Measurements from ENCODE around the gene RAB25. TPM values are rescaled to one million over a fixed set of nuclear protein-coding genes. Genes with fewer than 3 reads are reported as not detected.
A peak's percentile ranks its signal among the peaks of the same experiment; 100 is the strongest.

Gene RAB25
- total and polyA plus RNA-seq, 8 donors, result 36.7 to 267 (median 192) TPM

DNA sequence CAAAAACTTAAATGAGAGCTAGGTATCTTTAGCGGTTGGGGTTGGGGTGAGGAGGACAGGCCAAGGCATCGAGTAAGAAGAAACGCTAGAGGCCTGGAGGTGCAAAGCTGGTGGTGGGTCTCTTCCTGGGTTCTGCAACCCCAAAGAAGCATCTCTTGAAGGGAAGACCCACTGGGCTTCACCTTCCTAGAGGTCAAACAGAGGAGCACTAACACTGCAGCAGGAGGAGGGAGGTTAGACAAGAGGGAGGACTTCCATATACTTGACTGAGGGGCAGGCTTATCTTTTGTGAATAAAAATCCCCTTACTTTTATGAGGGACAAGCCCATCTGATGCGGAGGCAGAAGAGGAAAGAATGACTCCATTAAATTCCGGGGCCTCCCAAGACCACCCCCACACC is 18.8 kb downstream of the RAB25 start:
- H3K27me3 ChIP-seq, result peaks cover 0 to 21% (median 0%) of the 10 kb centered on the region in 3 donors
- H3K9me3 ChIP-seq, result no peaks in the 10 kb centered on the region
- peaks cover 23 to 49% (median 32%) of the 10 kb centered on the region in 4 donors for H3K4me1 ChIP-seq
- no peak overlapping the region for H3K4me3 ChIP-seq
- TF ChIP-seq, protein P1, sequence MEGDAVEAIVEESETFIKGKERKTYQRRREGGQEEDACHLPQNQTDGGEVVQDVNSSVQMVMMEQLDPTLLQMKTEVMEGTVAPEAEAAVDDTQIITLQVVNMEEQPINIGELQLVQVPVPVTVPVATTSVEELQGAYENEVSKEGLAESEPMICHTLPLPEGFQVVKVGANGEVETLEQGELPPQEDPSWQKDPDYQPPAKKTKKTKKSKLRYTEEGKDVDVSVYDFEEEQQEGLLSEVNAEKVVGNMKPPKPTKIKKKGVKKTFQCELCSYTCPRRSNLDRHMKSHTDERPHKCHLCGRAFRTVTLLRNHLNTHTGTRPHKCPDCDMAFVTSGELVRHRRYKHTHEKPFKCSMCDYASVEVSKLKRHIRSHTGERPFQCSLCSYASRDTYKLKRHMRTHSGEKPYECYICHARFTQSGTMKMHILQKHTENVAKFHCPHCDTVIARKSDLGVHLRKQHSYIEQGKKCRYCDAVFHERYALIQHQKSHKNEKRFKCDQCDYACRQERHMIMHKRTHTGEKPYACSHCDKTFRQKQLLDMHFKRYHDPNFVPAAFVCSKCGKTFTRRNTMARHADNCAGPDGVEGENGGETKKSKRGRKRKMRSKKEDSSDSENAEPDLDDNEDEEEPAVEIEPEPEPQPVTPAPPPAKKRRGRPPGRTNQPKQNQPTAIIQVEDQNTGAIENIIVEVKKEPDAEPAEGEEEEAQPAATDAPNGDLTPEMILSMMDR (IDR thresholded peaks at IDR 0.05), result no peak
- TF ChIP-seq POLR2A (IDR thresholded peaks at IDR 0.05) (no peak), EP300 (IDR thresholded peaks at IDR 0.05) (no peak), POLR2AphosphoS5 (IDR thresholded peaks at IDR 0.05) (no peak)
- no peak for DNase-seq
- intact Hi-C loops (cut with DNase I; ENCODE audit: low total_unique reads), result no loop called here
- H3K27ac ChIP-seq, result no peak overlapping the region
- 89 to 93% (median 92%) methylated on average over 5 of the region's 5 CpGs for WGBS, 5 donors
- H3K36me3 ChIP-seq, result no peaks in the 10 kb centered on the region

DNA sequence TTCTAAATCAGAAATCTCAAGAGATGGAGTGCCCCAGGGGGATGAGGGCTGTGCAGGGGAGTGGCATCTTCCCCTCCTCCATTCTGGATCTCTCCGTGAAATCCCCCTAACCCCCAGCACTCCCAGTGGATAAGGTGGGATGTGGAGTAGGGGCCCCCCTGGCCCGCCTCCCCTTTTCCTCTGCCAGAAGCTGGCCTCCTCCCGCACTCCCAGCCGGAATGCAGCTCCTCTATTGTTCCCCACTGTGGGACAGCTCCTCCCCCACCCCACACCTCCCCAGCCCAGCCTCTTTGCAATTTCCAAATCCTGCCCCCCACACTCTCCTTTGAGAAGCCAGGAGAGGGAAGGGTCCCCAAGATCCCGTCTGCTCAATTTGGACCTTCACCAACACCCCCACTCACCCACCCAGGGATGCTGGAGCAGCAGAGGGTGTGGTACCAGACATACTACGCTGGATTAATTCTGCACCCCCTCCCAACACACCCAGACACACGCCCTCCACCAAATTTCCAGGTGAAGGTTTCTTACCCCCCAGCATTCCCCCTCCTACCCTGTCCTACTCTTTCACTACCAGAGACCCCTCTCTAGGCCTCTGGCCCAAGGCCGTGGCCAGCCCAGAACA is 19.4 kb downstream of the RAB25 start:
- 53 to 64% (median 59%) methylated on average over 8 of the region's 8 CpGs for WGBS, 5 donors

DNA sequence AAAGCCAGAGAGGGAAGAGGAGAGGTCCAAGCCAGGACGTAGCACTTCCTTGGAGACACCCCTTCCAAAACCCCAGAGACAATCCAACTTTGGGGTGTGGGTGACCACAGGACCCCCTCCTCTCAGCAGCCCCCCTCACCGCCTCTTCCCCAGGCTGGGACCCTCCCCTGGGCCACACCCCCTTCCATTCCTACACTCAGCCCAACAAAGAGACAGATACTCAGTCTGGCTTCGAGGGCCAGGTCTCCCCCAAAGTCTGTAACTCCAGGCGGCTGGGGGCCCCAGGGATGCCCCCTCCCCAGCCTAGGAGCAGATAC is 19.9 kb downstream of the RAB25 start:
- peak in 1 of 2 donors; percentile 60 for DNase-seq
- WGBS, 5 donors, result 42 to 69% (median 50%) methylated on average over 4 of the region's 4 CpGs

More for the DNA sequence above, 19.4 kb downstream of the RAB25 start:
- peak in 1 of 2 donors; percentile 59 for DNase-seq
- intact Hi-C loops (cut with DNase I; ENCODE audit: low total_unique reads), result no loop called here
- Histone ChIP-seq H3K27ac (no peak overlapping the region), H3K4me1 (peaks cover 23 to 43% (median 32%) of the 10 kb centered on the region in 4 donors), H3K27me3 (peaks cover 0 to 21% (median 0%) of the 10 kb centered on the region in 3 donors), H3K9me3 (no peaks in the 10 kb centered on the region), H3K36me3 (no peaks in the 10 kb centered on the region), H3K4me3 (no peak overlapping the region)
- TF ChIP-seq POLR2A (IDR thresholded peaks at IDR 0.05) (no peak), POLR2AphosphoS5 (IDR thresholded peaks at IDR 0.05) (no peak), EP300 (IDR thresholded peaks at IDR 0.05) (no peak)
- TF ChIP-seq, protein P1 (IDR thresholded peaks at IDR 0.05), result no peak

DNA sequence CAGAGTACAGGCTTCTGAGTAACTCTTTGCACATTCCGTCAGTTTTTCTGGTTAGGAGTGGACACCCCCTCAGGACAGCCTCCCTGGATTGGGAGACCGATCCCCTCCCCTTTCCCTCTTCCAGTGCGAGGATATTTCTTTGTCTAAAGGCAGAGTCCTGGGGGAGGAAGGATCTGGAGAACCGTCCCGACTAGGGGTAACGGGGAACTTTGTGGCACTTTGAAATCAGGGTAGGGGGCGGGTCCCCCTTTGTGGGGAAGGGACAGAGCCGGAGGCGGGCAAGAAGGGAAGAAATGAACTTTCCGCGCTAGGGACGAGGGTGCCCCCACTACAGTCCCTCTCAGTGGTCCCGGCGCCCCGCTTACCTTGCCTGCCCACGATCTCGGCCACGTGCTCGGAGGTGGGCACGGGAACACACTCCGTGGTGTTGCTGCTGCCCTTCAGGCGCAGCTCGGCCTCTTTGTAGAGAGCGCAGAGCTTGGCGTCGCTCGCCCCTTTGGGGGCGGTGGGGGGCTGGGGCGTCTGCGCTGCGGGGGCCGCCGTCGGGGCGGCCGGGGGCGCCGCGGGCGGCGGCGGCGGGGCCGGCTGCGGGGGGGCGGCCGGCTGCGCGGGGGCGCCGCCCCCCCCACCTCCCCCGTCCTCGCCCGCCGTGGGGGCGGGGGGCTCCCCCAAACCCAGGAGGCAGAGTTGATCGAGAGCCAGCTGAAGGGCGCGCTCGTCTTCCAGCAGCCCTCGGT is 20.4 kb downstream of the RAB25 start:
- peaks cover 19 to 36% (median 28%) of the 10 kb centered on the region in 4 donors for H3K4me1 ChIP-seq
- intact Hi-C loops (cut with DNase I; ENCODE audit: low total_unique reads), result no loop called here
- H3K4me3 ChIP-seq, result peak overlapping the region; percentile 82 to 97 (median 86)
- DNase-seq, result peak in 1 of 2 donors; percentile 73
- no peaks in the 10 kb centered on the region for H3K9me3 ChIP-seq
- H3K27me3 ChIP-seq, result peaks cover 0 to 21% (median 0%) of the 10 kb centered on the region in 3 donors
- 5 to 9% (median 8%) methylated on average over 28 to 55 of the region's 61 CpGs for WGBS, 5 donors
- no peak overlapping the region for H3K27ac ChIP-seq
- no peaks in the 10 kb centered on the region for H3K36me3 ChIP-seq
- TF ChIP-seq, protein P1 (IDR thresholded peaks at IDR 0.05), result no peak
- TF ChIP-seq POLR2A (IDR thresholded peaks at IDR 0.05) (no peak), POLR2AphosphoS5 (IDR thresholded peaks at IDR 0.05) (no peak), EP300 (IDR thresholded peaks at IDR 0.05) (no peak)

More for the DNA sequence above, 19.9 kb downstream of the RAB25 start:
- Histone ChIP-seq H3K27ac (no peak overlapping the region), H3K4me3 (peak overlapping the region in 1 of 4 donors; percentile 97), H3K4me1 (peaks cover 22 to 38% (median 30%) of the 10 kb centered on the region in 4 donors), H3K27me3 (peaks cover 0 to 21% (median 0%) of the 10 kb centered on the region in 3 donors), H3K9me3 (no peaks in the 10 kb centered on the region), H3K36me3 (no peaks in the 10 kb centered on the region)
- TF ChIP-seq POLR2A (IDR thresholded peaks at IDR 0.05) (no peak), EP300 (IDR thresholded peaks at IDR 0.05) (no peak), POLR2AphosphoS5 (IDR thresholded peaks at IDR 0.05) (no peak)
- TF ChIP-seq, protein P1 (IDR thresholded peaks at IDR 0.05), result no peak
- intact Hi-C loops (cut with DNase I; ENCODE audit: low total_unique reads), result no loop called here
